Ovary (tissue), 9 donors: Measurements from ENCODE around the gene NDUFA13. TPM values are rescaled to one million over a fixed set of nuclear protein-coding genes. Genes with fewer than 3 reads are reported as not detected.

Experiments
- DNase-seq, 5 donors: peaks; one replicate each; pipeline ENCODE4 v3.0.0-alpha.2; 2019 to 2020
- H3K27ac ChIP-seq, 2 donors: fragments of 200-600 bp; one replicate each; pipeline versions ENCODE4 v1.5.1 to v1.8.0; 2019 to 2022
- H3K27me3 ChIP-seq: fragments of 200-600 bp; one replicate; pipeline ENCODE4 v1.8.0; 2022
- H3K36me3 ChIP-seq: fragments of 200-600 bp; sonication (generic); one replicate; pipeline ENCODE4 v1.5.1; 2019
- H3K4me1 ChIP-seq: one replicate; pipeline ENCODE4 v1.8.1; 2013; ENCODE audit warnings: mild to moderate bottlenecking, moderate library complexity; ENCODE audit not compliant: insufficient read depth
- H3K4me3 ChIP-seq: fragments of 200-600 bp; sonication (generic); one replicate; pipeline ENCODE4 v1.5.1; 2017
- H3K9me3 ChIP-seq, 2 donors: fragments of 200-600 bp in 1 of 2; sonication (generic) in 1 of 2; one replicate each; pipeline versions ENCODE4 v1.5.1 to v1.8.1; 2013 to 2019; ENCODE audit warnings: mild to moderate bottlenecking in 1 of 2, moderate library complexity in 1 of 2
- CTCF ChIP-seq, 3 donors: fragments of 450-650 bp in 2 of 3; fragments of 200-600 bp in 1 of 3; IDR thresholded peaks; one replicate each; pipeline versions ENCODE4 v1.5.1 to v1.8.0; 2016 to 2022; ENCODE audit warnings: antibody characterized with exemption in 3 of 3, mild to moderate bottlenecking in 1 of 3
- EP300 ChIP-seq: sonication (generic); formaldehyde crosslinking; IDR thresholded peaks from one replicate; pipeline ENCODE4 v1.6.1; 2017; ENCODE audit warnings: antibody characterized with exemption
- POLR2A ChIP-seq: fragments of 450-650 bp; IDR thresholded peaks from one replicate; pipeline ENCODE4 v1.6.1; 2017; ENCODE audit warnings: antibody characterized with exemption, mild to moderate bottlenecking, moderate library complexity
- WGBS, 3 donors: extraction: QIAGEN DNeasy Blood & Tissue Kit in 1 of 3; methylation state at CpG; one replicate each; pipeline versions ENCODE4 v1.1.5 to v1.1.7; 2013 to 2017; 5-methylcytosine and 5-hydroxymethylcytosine counted together
- intact Hi-C, 4 donors: fragments of 100-400 bp; cut with DNase I; formaldehyde crosslinking; loops; one replicate each; pipeline versions ENCODE4 v1.11.0 to v1.15.1; 2022 to 2023
- polyA plus RNA-seq, 2 donors: library from polyadenylated mRNA; stranded (reverse); fragments of 200-250 nt in 1 of 2; fragments of 350-450 nt in 1 of 2; fragmentation: Illumina TruSeq in 1 of 2; extraction: RNeasy Lipid Tissue Mini Kit (QIAGEN cat#74804) in 1 of 2; gene quantifications; one replicate each; pipeline ENCODE4 v1.2.3, GENCODE V29; 2013 to 2014
- total RNA-seq, 7 donors: library from RNA; depleted of rRNA in 2 of 7; stranded (reverse); fragments of >200 nt in 2 of 7; fragmentation: NEBNext Ultra II Directional in 3 of 7; extraction: Animal tissue kit (Norgen Biotek cat#: 25700) in 3 of 7; gene quantifications; one replicate each; pipeline versions ENCODE4 v1.1.0 to v1.2.4, GENCODE V29; 2016 to 2023
- donor health status: DM: no; HTN: no; CAD: no; lungs with moderate emphysema.
- donor health status: DM: no; HTN: no; CAD: no.
- donor health status: Bipolar disorder and iron deficiency.
- donor health status: DM: yes; HTN: yes; CAD: no.
- donor health status: DM: no; HTN: no; CAD: no.
- donor health status: DM: yes; HTN: yes; CAD: no.

The NDUFA13 gene
- total and polyA plus RNA-seq, 9 donors = 33.5 to 291 (median 202) TPM

- no peak for TF ChIP-seq EP300
- no peak for TF ChIP-seq CTCF (IDR thresholded peaks at IDR 0.05)
- no peak for TF ChIP-seq POLR2A
- Histone ChIP-seq H3K4me1 (peaks cover 14% of the 10 kb centered on the region), H3K4me3 (peak within 1 kb of the TSS; percentile 3), H3K27me3 (no peaks in the 10 kb centered on the region), H3K27ac (no peak within 1 kb of the TSS), H3K36me3 (no peaks in the 10 kb centered on the region), H3K9me3 (no peaks in the 10 kb centered on the region)
- WGBS, 3 donors = 1 to 3% (median 1%) methylated on average over 53 to 56 of the region's 56 CpGs
- intact Hi-C loops = no loop called here
- DNase-seq = peak; percentile 65 to 86 (median 82)
Observed at GRCh38 chr19:19538061-19538784, 22.2 kb downstream of the NDUFA13 start, which contains the start of gene CILP2. CILP2 (plus strand) TSS chr19:19538265; CDS start chr19:19538350, 85 bp downstream.

GRCh38 chr19:19538785-19539166 is 22.8 kb downstream of the NDUFA13 start:
- WGBS, 3 donors = 9 to 12% (median 9%) methylated on average over 7 of the region's 7 CpGs
- Histone ChIP-seq H3K4me1 (peaks cover 14% of the 10 kb centered on the region), H3K27ac (no peak overlapping the region), H3K27me3 (no peaks in the 10 kb centered on the region), H3K4me3 (no peak overlapping the region), H3K9me3 (no peaks in the 10 kb centered on the region), H3K36me3 (no peaks in the 10 kb centered on the region)
- DNase-seq = no peak
- TF ChIP-seq CTCF (IDR thresholded peaks at IDR 0.05) = no peak
- no peak for TF ChIP-seq EP300
- no peak for TF ChIP-seq POLR2A
- intact Hi-C loops = no loop called here

GRCh38 chr19:19539698-19540063 is 23.7 kb downstream of the NDUFA13 start:
- 57 to 66% (median 58%) methylated on average over 14 to 19 of the region's 19 CpGs for WGBS, 3 donors
- no peak for TF ChIP-seq CTCF (IDR thresholded peaks at IDR 0.05)
- no peak for TF ChIP-seq POLR2A
- TF ChIP-seq EP300 = no peak
- no peak overlapping the region for H3K27ac ChIP-seq
- no peaks in the 10 kb centered on the region for H3K9me3 ChIP-seq
- intact Hi-C loops = no loop called here
- H3K4me1 ChIP-seq = peaks cover 14% of the 10 kb centered on the region
- H3K27me3 ChIP-seq = no peaks in the 10 kb centered on the region
- no peak for DNase-seq
- no peak overlapping the region for H3K4me3 ChIP-seq
- no peaks in the 10 kb centered on the region for H3K36me3 ChIP-seq

GRCh38 chr19:19540064-19540714 is 24.2 kb downstream of the NDUFA13 start:
- Histone ChIP-seq H3K27me3 (no peaks in the 10 kb centered on the region), H3K36me3 (no peaks in the 10 kb centered on the region), H3K27ac (no peak overlapping the region), H3K4me3 (no peak overlapping the region), H3K4me1 (peaks cover 14% of the 10 kb centered on the region), H3K9me3 (no peaks in the 10 kb centered on the region)
- WGBS, 3 donors = 16 to 17% (median 17%) methylated on average over 39 to 74 of the region's 74 CpGs
- peak; percentile 60 to 80 (median 76) for DNase-seq
- intact Hi-C loops = no loop called here
- no peak for TF ChIP-seq CTCF (IDR thresholded peaks at IDR 0.05)
- TF ChIP-seq EP300 = no peak
- TF ChIP-seq POLR2A = no peak
